GM21526 (cell line): ENCODE measurements around the gene SLC19A1.
"Not testable (repeated sequence)": the region's sequence is repeated elsewhere in the genome, so short reads cannot be mapped to it uniquely, and the experiment has no call there.

Source experiments
- ATAC-seq: cut with Tn5 transposase; IDR thresholded peaks from one replicate; pipeline ENCODE4 v1.9.1; 2021; ENCODE audit warnings: moderate library complexity; ENCODE audit not compliant: unreplicated experiment, low FRiP score

Gene SLC19A1

GRCh38 chr21:45577801-45578175 lies 35.5 kb upstream of the SLC19A1 start:
- no peak for ATAC-seq

GRCh38 chr21:45576838-45577737 lies 34.8 kb upstream of the SLC19A1 start:
- ATAC-seq, result no peak

- no peak for ATAC-seq
These were observed 34.0 kb upstream of the SLC19A1 start for GRCh38 chr21:45575993-45576837.

GRCh38 chr21:45575304-45575992 lies 33.2 kb upstream of the SLC19A1 start:
- no peak for ATAC-seq

- no peak for ATAC-seq
These were observed 32.5 kb upstream of the SLC19A1 start for GRCh38 chr21:45574691-45575090.

GRCh38 chr21:45574081-45574501 lies 31.9 kb upstream of the SLC19A1 start:
- ATAC-seq, result no peak

- no peak for ATAC-seq
These were observed 31.3 kb upstream of the SLC19A1 start for GRCh38 chr21:45573452-45574035.

- ATAC-seq, result no peak
These were observed 30.7 kb upstream of the SLC19A1 start for GRCh38 chr21:45572783-45573451.

GRCh38 chr21:45572231-45572630 lies 30.0 kb upstream of the SLC19A1 start:
- no peak for ATAC-seq

- ATAC-seq, result no peak
These were observed 29.4 kb upstream of the SLC19A1 start for GRCh38 chr21:45571641-45572040.

GRCh38 chr21:45570826-45571601 lies 28.8 kb upstream of the SLC19A1 start:
- no peak for ATAC-seq

GRCh38 chr21:45570071-45570470 lies 27.8 kb upstream of the SLC19A1 start:
- no peak for ATAC-seq

- no peak for ATAC-seq
These were observed 26.1 kb upstream of the SLC19A1 start for GRCh38 chr21:45568383-45568782.

GRCh38 chr21:45564137-45564536 lies 21.9 kb upstream of the SLC19A1 start:
- not testable (repeated sequence) for ATAC-seq

GRCh38 chr21:45562965-45563364 lies 20.7 kb upstream of the SLC19A1 start:
- no peak for ATAC-seq

- ATAC-seq, result no peak
These were observed 20.2 kb upstream of the SLC19A1 start for GRCh38 chr21:45562402-45562801.

- ATAC-seq, result not testable (repeated sequence)
These were observed 19.0 kb upstream of the SLC19A1 start for GRCh38 chr21:45561241-45561640.

- ATAC-seq, result no peak
These were observed 18.1 kb upstream of the SLC19A1 start for GRCh38 chr21:45560106-45561021.
